ENCODE results near the gene KNL1.
"Not testable (repeated sequence)": the region's sequence is repeated elsewhere in the genome, so short reads cannot be mapped to it uniquely, and the experiment has no call there.

KNL1 gene

GRCh38 chr15:40676906-40677305 is 82.9 kb downstream of the KNL1 start:
- not testable (repeated sequence) for DNase-seq (ENCODE audit: low spot score)

- no peak for DNase-seq (ENCODE audit: low spot score)
These were observed 86.1 kb downstream of the KNL1 start for GRCh38 chr15:40680151-40680550.

DNA sequence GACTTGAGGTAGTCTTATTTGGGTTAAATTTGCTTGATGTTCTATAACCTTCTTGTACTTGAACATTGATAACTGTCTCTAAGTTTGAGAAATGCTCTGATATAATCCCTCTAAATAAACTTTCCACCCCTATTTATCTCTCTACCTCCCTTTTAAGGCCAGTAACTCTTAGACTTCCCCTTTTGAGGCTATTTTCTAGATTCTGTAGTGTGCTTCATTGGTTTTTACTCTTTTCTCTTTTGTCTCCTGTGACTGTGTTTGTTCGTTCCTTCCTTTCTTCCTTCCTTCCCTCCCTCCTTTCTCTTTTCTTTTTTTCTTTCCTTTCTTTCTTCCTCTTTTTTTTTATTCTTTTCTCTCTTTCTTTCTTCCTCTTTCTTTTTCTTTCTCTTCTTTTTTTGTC is 86.9 kb downstream of the KNL1 start:
- not testable (repeated sequence) for DNase-seq (ENCODE audit: low spot score)

DNA sequence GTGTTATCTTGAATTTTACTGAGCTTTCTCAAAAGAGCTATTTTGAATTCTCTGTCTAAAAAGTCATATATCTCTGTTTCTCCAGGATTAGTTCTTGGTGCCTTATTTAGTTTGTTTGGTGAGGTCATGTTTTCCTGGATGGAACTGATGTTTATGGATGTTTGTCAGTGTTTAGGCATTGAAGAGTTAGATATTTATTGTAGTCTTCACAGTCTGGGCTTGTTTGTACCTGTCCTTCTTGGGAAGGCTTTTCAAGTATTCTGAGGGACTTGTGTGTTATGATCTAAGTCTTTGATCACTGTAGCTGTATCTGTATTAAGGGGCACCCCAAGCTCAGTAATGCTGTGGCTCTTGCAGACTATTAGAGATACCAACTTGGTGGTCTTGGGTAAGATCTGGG is 90.3 kb downstream of the KNL1 start:
- DNase-seq (ENCODE audit: low spot score): no peak

DNA sequence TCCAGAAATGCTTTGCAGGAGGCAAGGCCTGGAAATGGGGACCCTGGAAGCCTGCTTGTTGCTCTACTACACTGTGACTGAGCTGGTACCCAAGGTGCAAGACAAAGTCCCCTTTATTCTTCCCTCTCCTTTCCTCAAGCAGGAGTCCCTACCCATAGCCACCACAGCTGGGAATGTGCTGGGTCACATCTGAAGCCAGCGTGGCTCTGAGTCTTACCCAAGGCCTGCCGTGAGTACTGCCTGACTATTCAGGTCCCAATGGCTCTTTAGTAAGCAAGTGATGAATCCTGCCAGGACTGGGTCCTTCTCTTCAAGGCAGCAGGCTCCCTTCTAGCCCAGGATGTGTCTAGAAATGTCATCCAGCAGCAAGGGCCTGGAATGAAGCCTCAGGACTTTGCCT is 91.3 kb downstream of the KNL1 start:
- DNase-seq (ENCODE audit: low spot score): no peak

GRCh38 chr15:40688932-40689799 is 95.1 kb downstream of the KNL1 start:
- no peak for DNase-seq (ENCODE audit: low spot score)

- no peak for DNase-seq (ENCODE audit: low spot score)
These were observed 97.7 kb downstream of the KNL1 start for GRCh38 chr15:40691737-40692136.

GRCh38 chr15:40693904-40694687 is 100.0 kb downstream of the KNL1 start:
- DNase-seq (ENCODE audit: low spot score): no peak

DNA sequence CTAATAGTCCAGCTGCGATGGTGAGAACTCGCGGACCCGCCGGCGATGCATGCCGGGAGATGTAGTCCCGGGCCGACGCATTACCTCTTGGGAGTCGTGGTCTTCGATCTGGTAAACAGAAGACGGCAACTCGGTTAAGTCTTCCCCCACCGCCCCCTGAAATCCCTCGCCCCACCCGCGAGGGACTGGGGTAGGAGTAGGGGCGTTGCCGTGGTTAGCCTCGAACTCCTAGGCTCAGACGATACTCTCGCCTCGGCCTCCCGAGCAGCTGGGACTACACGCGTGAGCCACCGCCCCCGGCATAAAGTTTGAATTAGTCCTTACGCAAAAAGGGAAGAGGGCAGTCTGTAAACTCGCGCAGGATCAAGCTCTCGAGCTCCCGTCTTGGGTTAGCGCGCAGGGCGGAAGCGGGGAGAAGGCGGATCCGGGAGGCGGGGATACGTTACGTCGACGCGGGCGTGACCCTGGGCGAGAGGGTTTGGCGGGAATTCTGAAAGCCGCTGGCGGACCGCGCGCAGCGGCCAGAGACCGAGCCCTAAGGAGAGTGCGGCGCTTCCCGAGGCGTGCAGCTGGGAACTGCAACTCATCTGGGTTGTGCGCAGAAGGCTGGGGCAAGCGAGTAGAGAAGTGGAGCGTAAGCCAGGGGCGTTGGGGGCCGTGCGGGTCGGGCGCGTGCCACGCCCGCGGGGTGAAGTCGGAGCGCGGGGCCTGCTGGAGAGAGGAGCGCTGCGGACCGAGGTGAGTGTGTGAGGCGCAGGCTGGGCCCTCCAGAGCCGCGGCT is 100.8 kb downstream of the KNL1 start, which contains the start of gene RAD51:
Gene RAD51, plus strand, starts transcription at position 487 of the 781 bp plus-strand sequence. CDS start 3,585 bp downstream, outside the sequence.
- DNase-seq (ENCODE audit: low spot score): peak; percentile 92

GRCh38 chr15:40695469-40695890 is 101.4 kb downstream of the KNL1 start:
- DNase-seq (ENCODE audit: low spot score): no peak

- DNase-seq (ENCODE audit: low spot score): no peak
These were observed 102.2 kb downstream of the KNL1 start for GRCh38 chr15:40696228-40696627.

DNA sequence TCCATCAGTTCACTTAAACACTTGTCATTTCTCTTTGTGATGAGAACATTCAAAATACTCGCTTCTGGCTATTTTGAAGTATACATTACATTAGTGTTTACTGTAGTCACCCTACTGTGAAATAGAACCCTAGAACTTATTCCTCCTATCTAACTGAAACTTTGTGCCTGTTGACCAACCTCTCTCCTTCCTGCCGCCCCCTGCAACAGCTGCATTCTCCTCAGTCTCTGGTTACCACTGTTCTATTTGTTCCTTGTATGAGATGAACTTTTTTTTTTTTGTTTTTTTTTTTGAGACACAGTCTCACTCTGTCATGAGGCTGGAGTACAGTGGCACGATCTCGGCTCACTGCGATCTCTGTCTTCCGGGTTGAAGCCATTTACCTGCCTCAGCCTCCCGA is 103.9 kb downstream of the KNL1 start:
- no peak for DNase-seq (ENCODE audit: low spot score)

- DNase-seq (ENCODE audit: low spot score): peak; percentile 10
These were observed 108.0 kb downstream of the KNL1 start for GRCh38 chr15:40702077-40702476.

GRCh38 chr15:40706121-40706520 is 112.1 kb downstream of the KNL1 start:
- DNase-seq (ENCODE audit: low spot score): no peak

Data from CD4-positive, alpha-beta T cell treated with Interleukin-6 at 100 ng/mL for 8 hours (primary cell).